ENCODE data around the gene SETX.
"Not testable (repeated sequence)": the region's sequence is repeated elsewhere in the genome, so short reads cannot be mapped to it uniquely, and the experiment has no call there.

The SETX gene, protein sequence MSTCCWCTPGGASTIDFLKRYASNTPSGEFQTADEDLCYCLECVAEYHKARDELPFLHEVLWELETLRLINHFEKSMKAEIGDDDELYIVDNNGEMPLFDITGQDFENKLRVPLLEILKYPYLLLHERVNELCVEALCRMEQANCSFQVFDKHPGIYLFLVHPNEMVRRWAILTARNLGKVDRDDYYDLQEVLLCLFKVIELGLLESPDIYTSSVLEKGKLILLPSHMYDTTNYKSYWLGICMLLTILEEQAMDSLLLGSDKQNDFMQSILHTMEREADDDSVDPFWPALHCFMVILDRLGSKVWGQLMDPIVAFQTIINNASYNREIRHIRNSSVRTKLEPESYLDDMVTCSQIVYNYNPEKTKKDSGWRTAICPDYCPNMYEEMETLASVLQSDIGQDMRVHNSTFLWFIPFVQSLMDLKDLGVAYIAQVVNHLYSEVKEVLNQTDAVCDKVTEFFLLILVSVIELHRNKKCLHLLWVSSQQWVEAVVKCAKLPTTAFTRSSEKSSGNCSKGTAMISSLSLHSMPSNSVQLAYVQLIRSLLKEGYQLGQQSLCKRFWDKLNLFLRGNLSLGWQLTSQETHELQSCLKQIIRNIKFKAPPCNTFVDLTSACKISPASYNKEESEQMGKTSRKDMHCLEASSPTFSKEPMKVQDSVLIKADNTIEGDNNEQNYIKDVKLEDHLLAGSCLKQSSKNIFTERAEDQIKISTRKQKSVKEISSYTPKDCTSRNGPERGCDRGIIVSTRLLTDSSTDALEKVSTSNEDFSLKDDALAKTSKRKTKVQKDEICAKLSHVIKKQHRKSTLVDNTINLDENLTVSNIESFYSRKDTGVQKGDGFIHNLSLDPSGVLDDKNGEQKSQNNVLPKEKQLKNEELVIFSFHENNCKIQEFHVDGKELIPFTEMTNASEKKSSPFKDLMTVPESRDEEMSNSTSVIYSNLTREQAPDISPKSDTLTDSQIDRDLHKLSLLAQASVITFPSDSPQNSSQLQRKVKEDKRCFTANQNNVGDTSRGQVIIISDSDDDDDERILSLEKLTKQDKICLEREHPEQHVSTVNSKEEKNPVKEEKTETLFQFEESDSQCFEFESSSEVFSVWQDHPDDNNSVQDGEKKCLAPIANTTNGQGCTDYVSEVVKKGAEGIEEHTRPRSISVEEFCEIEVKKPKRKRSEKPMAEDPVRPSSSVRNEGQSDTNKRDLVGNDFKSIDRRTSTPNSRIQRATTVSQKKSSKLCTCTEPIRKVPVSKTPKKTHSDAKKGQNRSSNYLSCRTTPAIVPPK (N-terminal part only)

DNA sequence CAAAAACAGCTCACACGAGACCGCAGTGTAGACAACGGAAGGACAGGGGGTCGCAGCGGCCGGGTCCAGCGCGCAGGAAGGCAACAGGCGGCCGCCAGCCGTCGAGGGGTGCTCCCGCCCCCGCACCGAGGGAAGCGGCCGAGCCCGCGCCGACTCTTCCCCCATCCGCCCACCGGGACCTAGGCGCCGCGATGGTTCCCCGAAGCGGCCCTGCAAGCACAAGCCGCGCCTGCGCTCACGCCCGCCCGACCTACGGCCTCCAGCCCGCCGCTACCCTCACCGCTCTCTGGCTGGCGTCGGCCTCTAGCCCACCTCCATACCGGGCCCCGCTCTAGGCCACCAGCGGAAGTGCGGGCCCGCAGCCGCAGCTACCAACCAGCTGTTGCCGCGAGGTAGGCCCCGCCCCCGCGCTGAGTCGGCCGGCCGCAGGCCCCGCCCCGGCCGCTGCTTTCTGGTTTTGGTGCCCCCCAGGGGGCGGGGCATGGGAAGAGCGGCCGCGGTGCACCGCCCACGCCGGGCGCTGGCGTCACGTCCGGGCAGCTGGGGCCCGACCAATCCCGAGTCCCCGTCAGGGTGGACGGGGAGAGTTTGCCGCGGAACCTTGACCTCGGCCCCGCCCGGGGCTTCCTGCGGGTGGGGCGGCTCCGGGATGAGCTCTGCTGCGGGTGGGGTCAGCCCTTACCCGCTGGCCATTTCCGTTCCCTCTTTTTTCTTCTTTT is at the start of gene SETX:
Gene SETX (minus strand): TSS at position 350 of the 719 bp plus-strand sequence. CDS start 5,558 bp downstream, outside the sequence.
- peak; percentile 99 for DNase-seq

DNA sequence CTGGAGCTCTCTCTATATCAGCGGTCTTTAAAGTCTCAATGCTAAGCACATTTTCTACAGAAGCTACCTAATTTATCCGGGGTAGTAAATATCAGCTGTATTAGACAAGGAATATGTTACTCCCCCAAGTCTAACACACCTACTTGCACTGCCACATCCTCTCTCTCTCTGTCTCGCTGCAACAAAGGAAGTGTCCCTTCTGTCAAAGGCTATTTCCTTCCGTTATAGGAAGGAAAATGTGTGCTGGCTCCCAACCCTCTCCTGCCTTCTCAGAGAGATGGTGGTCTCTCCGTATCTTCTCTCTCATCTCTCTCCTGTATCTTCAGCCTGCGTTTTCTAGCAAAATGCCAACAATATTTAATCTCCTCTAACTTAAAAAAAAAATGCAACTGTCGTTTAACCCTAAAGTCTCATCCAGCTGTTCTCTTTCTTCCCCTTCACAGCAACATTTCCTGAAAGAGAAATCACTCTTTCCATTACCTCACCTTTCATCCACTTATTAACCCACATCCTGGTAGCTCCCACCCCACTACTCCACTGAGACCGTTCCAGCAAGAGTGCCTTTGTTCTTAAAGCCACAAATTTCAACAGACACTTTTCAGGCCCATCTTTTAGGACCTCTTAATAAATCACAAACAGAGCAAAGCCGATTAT is 49.6 kb upstream of the SETX start:
- DNase-seq: no peak

DNA sequence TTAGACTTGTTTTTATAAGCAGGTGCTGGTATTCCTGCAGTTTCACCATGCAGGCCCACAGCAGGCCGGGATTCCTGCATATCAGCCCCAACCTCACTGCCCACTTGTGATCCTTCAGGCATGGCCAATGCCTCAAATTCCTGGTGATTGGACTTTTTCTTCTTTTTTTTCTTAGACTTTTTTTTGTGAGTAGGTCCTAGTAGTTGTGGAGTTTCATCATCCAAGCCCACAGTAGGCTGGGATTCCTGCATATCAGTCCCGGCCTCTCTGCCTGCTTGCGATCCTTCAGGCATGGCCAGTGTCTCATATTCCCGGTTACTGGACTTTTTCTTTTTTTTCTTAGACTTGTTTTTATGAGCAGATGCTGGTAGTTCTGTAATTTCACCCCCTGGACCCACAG is 47.0 kb upstream of the SETX start:
- no peak for DNase-seq

DNA sequence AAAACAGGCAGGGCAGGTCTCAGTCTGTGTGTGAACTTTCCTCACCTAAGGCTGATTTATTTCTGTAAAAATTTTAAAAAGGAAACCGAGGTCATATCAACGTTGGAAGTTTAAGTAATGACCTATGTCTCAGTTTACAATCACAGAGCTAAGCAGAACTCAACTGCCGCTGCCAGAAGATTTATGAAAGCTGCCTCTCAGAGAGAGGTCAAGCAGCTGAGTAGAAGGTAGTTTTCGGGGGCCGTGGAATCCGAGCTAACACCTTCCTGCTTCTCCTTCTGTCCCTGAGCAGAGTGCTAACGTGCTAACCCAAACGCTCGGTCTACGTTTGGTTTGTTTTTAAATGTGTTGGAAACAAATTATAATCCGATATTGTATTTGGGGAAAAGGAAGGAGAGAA is 40.8 kb upstream of the SETX start:
- no peak for DNase-seq

DNA sequence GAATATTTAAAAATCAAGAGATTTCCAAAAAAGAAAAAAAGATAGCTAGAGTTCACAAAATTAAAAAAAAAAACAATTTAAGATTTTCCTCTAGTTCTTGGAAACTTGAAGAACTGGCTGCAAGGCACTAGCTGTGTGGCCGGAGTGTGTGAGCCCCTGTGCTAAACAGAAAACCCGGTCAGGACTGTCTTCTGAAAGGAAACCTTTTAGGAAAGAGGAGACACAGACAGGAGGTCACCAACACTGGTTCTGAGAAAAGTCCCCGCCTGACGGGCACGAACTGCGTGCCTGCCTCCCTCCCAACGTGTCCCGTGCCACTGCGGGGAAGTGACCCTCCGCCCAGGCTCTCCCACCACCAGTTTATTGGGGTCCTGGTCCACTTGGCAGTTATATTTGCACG is 36.7 kb upstream of the SETX start:
- DNase-seq: no peak

DNA sequence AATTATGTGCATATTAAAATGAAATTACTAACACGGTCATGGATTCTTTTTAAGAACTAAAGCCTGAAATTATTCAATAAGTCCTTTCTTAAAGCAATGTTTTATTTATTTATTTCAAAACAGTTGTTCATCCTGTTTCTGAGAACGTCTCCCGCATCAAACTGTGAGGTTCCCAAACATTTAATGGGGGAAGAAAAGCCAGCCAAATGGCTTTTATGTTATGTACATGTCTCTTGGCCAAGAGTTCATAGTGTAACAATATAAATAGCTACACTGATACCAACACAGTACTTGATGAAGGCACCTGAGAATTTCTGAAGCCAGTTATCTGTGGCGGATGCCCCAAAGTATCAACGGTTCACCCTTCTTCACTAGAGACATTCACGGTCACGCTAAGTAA is 36.2 kb upstream of the SETX start:
- DNase-seq: no peak

DNA sequence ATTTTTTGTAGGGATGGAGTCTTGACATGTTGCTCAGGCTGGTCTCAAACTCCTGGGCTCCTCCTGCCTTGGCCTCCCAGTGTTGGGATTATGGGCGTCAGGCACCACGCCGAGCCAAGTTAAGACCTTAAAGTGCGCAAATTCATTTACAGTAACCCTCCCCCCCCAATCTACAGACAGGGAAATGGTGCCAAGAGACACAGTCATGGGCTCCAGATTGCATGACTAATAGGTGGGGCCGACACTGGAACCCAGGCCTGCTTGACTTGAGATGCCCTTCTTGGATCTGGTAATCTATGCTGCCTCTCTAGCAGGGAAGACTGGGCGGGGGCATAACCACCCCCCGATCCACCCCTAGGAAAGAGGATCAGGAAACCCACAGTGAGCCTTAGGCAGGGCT is 32.3 kb upstream of the SETX start:
- no peak for DNase-seq

DNA sequence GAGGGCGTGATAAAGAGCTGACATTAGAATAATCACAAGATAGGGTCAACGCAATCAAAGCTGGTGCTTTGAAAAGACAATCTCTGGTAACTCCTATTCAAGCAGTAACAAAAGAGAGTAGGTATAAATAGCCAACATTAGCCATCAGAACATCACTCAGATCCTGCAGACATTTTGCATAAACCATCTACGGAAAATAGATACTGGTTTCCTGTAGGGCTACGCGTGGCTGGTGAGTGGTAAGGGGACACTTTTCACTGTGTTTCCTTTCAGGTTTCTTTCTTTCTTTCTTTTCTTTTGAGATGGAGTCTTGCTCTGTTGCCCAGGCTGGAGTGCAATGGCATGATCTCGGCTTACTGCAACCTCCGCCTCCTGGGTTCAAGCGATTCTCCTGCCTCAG is 29.6 kb upstream of the SETX start:
- no peak for DNase-seq

DNA sequence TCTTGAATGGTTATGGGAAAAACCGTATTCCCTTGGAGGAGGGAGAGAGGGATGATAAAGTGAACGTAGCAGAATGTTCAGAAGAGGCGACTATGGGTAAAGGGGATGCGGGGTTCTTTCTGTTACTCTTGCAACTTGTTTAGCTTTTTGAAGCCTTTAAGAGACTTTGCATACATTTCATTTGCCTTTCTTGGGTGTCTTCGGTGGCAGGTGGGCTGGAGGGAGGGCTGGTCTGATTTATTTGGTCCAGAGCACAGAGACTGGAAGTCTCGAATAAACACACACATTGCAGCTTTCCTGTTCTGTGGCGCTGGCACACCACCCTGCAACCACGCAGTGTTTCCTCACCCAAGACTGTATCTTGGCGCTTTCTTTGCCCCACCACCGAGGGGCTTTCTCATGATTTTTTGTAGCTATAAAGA is 28.7 kb upstream of the SETX start:
- DNase-seq: no peak

DNA sequence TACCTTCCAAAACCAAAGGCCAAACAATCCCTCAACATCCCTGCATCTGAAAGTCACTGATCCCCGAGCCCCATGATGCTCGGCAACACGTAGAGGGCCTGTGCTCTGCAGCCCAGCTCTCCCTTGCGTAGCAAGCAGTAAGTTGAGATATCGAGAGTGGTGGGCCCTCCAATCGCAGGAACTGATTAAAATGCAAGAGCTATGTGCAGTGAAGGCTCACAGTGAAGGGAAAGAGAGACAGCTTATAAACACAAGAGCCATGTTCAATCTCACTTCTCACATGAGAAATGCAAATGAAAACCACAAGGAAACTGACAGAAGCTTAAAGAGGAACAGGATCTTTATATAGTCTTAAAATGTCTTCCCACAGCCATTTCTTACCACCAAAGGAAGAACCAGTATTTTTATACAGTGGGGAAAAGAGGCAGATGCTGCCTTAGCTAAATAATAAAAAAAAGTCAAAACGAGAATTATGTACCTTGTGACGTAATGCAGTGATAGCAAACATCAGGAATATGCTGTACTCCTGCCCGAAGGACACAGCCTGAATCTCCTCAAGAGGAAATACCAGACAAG is 27.3 kb upstream of the SETX start:
- DNase-seq: no peak

DNA sequence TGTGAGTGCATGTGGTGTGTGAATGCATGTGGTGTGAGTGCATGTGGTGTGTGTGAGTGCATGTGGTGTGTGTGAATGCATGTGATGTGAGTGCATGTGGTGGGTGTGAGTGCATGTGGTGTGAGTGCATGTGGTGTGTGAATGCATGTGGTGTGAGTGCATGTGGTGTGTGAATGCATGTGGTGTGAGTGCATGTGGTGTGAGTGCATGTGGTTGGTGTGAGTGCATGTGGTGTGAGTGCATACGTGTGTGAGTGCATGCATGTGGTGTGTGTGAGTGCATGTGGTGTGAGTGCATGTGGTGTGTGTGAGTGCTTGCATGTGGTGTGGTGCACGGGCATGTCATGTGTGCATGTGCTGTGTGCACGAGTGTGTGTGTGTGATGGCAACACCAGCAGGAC is 23.6 kb upstream of the SETX start:
- DNase-seq: not testable (repeated sequence)

DNA sequence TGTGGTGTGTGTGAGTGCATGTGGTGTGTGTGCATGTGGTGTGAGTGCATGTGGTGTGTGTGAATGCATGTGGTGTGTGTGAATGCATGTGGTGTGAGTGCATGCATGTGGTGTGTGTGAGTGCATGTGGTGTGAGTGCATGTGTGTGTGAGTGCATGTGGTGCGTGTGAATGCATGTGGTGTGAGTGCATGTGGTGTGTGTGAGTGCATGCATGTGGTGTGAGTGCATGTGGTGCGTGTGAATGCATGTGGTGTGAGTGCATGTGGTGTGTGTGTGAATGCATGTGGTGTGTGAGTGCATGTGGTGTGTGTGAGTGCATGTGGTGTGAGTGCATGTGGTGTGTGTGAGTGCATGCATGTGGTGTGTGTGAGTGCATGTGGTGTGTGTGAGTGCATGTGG is 23.0 kb upstream of the SETX start:
- not testable (repeated sequence) for DNase-seq

DNA sequence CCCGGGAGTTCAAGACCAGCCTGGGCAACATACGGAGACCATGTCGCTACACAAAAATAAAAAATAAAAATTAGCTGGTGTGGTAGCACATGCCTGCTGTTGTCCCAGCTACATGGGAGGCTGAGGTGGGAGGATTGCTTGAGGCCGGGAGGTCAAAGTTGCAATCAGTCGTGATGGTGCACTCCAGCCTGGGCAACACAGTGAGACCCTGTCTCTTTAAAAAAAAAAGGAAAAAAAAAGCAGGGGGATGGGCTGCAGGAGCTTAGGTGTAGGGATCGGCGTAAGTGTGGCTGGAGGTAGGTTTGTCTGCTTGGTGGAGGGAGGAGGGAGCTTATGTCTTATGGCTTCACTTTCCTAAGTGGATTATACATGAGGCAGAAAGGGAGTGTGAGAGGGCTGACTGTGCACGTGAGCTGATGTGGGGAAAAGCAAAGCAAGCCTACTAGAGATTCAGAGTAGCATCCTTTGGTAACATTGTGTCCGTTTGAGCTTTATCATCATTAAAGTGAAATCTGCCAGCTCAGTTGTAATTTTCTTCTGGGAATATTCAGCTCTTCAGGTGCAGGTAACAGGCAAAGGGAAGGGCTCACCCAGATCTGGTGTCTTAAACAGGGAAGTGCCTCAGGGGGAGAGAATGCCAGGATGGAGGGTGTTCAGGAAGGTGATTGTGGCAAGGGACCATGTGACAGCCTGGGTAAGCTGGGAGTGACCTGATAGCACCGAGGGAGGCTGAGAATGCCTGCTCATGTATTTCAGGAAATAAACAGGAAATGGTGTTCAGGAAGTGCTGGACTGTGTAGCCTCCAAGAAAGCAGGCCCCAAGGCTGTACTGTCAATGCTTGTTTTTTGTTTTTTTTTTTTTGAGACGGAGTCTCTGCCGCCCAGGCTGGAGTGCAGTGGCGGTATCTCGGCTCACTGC is 17.6 kb upstream of the SETX start:
- no peak for DNase-seq

DNA sequence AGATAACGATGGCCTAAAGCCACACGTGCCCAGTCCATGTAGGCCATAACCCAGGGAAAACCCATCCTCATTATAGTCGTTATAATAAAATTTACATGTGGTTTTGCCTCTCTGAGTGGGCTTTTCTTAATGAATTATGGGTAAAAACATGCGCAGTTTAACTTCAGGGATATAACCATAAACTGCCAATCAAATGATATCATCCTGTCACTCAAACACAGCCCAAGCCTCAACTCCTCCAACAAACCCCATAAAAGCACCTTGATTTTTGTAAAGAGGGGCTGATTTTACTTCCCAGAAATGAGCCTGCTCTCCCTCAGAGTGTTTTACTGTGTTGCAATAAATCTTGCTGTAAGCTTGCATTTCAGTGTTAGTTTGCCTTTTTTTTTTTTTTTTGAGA is 15.8 kb upstream of the SETX start:
- no peak for DNase-seq

DNA sequence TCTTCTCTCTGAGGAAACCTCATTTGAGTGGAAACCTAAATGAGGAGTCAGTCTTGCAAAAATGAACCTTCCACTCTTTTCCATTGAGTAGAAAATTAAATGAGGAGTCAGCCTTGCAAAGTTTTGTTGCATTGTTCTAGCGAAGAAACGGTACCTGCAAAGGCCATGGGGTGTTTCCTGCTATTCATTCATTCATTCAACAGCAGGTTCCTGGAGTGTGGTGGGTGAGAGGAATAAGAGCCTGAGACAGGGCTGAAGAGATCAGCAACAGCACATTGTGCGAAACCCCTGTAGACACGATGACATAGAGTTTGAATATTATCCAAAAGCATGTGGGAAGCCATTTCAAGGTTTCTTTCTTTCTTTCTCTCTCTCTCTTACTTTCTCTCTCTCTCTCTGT is 14.6 kb upstream of the SETX start:
- DNase-seq: no peak

DNA sequence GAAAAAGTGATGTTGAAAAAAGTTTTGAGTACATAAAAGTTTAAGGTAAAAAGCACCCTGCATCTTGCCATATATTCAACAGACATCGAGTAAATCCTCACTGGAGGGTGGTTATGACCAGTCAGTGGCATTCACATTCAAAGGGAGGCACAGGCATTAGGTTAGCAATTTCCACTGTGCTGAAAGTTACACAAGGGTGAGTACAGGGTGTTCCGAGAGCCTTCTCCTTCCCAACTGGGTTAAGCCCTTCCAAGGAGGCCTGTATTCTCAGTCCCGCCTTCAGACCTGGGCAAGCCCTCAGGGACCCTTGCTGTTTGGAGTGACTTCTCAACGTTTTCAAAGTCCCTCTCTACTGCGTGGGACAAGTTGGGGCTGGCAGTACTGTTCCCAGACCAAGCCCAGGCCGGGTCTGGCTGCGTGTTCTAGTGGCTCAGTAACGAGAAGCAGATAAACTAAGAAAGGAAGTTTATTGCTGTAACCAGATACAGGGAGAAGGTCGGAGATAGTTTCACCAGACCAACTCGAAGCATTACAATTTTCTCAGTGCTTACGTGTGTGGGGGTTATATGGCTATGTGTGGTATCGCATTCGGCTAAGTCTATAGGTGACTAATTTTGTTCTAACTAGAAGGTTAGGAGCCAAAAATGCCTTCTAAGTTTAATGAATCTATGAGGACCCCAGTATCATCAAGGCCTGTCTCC is 13.0 kb upstream of the SETX start:
- DNase-seq: no peak

DNA sequence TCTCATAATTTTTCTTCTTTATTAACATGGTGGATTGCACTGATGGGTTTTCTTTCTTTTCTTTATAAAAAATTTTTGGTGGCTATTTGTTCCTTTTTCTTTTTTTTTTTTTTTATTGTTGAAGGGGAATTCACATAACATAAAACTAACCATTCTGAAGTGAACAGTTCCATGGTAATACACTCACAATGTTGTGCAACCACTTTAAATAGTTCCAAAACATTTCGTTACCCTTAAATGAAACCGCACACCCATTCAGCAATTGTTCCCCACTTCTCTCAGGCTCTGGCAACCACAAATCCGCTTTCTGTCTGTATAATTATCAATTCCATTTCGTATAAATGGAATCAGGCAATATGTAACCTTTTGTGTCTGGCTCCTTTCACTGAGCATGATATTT is 11.7 kb upstream of the SETX start:
- no peak for DNase-seq

DNA sequence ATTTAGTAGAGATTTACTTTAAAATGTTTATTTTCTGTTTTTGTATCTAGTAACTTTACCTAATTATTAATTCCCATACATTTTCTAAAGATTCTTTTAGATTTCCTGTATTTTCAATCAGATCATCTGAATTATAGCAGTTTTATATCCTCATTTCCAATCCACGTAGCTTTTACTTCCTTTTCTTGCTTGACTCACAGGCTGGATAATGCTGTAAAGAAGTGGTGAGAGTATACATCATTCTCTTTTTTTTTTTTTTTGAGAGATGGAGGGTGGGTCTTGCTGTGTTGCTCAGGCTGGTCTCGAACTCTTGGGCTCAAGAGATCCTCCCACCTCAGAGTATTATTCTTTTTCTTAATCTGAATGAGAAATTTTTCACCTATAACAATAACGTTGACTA is 11.2 kb upstream of the SETX start:
- DNase-seq: no peak

DNA sequence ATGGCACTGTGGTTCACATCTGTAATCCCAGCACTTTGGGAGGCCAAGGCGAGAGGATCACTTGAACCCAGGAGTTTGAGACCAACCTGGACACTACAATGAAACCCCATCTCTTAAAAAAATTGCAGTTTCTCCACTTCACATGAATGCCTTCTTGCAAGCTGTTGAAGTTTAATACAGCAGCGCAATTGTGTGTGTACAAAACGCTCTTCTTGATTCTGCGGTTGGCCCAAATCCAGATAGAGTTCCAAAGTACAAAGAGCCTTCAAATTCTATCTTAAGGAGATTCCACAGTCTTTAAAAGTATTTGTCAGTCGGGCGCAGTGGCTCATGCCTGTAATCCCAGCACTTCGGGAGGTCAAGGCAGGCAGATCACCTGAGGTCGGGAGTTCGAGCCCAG is 9.3 kb upstream of the SETX start:
- no peak for DNase-seq

DNA sequence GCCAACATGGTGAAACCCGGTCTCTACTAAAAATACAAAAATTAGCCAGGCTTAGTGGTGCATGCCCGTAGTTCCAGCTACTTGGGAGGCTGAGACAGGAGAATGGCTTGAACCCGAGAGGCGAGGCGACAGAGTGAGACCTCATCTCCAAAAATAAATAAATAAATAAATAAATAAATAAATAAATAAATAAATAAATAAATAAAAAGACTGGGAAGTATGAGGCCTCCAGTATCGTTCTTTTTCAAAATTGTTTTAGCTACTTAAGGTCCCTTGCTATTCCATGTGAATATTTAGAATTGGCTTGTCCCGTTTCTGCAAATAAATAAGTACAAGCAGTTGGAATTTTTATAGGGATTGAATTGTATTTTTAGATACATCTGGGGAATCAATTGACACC is 3.0 kb upstream of the SETX start:
- DNase-seq: no peak

Measured in right forelimb (tissue), 1 donor.